CD4-positive, alpha-beta T cell treated with Interleukin-17A for 4 hours (primary cell): Measurements from ENCODE around the gene CACNA1B.
"Not testable (repeated sequence)": the region's sequence is repeated elsewhere in the genome, so short reads cannot be mapped to it uniquely, and the experiment has no call there.

Source experiments
- DNase-seq: peaks from one replicate; pipeline ENCODE4 v3.0.0-alpha.2; 2020; ENCODE audit warnings: mixed read lengths

CACNA1B gene

DNA sequence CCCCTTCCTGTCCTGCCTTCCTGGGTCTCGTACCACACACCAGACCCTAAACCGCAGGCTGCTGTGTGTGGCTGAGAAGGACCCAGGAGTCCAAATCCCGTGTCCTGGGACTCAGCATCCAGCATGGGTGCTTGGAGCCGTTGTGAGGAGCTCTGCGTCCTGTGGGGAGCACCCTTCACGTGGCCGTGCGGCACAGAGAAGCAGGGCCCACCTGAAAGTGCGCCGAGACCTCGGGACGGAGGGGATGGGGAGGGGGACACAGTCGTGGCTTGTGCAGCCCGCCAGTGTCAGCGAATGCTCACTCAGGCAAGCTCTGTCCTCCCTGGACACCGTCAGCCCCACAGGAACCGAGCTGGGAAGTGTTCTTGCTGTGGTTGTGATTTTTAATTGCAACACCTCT lies 244.6 kb downstream of the CACNA1B start:
- DNase-seq = no peak

DNA sequence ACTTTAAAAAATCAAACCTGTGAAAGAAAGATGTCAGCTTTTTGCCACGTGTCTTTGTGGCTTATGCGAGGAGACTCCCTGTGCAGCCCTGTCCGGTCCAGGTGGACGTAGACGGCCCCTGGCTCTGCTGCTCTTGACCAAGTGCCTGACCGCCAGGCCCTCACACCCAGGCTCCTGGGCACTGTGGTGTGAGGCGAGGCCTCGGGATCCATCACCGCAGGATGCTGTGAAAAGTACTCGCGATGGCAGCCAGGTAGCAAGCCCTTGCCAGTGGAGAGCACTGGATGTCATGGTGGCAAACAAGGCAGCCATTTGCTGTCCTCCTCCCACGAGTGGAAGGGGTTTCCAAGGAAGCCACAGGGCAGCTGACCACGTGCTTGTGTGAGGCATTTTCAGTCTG lies 245.1 kb downstream of the CACNA1B start:
- DNase-seq = no peak

DNA sequence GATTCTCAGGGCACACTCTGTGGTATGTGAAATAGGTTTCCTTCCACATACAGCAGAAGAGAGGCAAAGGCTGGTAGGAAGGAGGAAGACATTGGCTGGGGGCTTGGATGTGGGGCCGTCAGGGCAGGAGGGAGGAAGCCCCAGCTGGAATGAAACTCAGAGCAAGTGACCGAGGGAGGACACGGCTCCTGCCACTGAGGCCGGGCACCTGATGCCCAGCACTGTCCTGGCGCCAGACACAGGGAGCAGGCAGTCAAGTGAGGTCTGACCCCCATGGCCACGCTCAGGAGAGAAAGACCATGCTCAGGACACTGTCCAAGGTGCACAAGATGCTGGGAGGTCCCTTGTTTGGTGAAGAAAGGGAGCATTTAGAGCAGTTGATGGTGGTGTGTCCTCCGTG lies 245.5 kb downstream of the CACNA1B start:
- DNase-seq = no peak

DNA sequence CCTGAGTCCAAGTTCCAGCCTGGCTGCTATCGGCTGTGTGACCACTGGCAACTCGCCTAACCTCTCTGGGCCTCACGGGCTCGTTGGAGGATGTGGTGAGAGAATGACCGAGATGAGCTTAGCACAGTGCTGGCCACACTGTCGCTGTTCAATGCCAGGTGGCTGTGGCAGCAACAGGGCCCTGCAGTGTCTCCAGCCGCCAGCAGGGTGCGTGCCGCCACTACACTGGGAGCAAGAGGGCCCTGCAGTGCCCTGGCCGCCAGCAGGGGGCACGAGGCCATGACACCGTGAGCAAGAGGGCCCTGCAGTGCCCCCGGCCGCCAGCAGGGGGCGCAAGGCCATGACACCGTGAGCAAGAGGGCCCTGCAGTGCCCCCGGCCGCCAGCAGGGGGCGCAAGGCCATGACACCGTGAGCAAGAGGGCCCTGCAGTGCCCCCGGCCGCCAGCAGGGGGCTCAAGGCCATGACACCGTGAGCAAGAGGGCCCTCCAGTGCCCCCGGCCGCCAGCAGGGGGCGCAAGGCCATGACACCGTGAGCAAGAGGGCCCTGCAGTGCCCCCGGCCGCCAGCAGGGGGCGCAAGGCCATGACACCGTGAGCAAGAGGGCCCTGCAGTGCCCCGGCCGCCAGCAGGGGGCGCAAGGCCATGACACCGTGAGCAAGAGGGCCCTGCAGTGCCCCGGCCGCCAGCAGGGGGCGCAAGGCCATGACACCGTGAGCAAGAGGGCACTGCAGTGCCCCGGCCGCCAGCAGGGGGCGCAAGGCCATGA lies 248.7 kb downstream of the CACNA1B start:
- DNase-seq = not testable (repeated sequence)

DNA sequence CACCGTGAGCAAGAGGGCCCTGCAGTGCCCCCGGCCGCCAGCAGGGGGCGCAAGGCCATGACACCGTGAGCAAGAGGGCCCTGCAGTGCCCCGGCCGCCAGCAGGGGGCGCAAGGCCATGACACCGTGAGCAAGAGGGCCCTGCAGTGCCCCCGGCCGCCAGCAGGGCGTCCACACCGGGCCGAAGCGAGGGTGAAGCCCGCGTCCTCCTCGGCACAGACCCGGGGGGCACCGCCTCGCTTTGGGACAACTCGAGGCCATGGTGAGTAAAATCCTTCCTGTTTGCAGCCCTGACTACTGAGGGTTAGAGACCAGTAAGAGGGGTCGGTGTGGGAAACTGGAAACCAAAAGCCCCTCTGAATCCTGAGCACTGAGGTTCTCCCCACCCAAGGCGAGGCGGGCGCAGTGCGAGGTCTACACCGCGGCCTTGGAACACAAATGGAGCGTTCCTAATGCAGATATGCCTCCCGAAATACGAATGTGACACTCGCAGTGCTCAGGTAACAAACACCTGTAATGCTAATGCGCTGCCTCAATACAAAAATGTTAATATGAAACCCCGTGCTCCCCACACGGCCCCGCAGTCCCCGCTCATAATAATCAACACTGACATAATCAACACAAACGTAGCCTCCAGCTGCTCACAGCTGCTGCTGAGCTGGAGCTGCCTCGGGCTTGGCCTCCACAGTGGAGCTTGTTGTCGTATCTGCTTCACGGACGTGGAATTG lies 249.4 kb downstream of the CACNA1B start:
- not testable (repeated sequence) for DNase-seq

DNA sequence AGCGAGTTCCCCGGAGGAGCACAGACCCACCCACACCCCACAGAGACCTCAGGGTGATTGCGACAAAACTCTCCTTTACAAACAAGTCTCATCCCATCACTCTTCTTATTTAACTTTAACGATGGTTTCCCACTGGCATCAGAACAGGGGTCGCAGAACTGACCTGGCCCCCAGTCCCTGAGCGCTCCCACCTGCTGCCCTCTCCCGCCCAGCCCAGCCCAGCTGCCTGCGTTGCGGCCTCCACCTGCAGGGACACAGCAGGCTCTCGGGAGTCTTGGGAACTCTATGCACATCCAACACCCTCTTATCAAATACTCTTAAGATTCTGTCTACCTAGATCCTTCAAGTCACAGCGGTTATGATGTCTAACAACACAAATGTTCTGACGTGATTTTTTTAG lies 250.4 kb downstream of the CACNA1B start:
- DNase-seq = not testable (repeated sequence)

DNA sequence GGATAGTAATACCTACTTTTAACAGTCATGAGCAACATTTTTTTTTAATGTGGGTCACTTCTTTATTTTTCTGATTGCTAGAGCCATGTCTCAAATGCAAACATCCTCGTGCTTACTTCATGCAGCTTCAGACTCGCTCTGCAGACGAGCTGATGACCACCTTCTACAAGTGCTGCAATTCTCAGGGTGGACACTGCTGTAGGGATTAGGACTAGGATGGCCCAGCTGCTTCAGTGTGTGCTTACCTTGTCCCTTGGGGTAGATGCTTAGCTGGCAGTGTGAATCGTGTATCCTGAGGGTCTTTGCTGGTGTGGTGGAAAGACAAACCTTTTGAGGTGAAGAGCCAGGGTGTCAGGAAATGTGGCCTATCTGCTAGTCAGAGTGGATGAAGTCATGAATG lies 251.7 kb downstream of the CACNA1B start:
- not testable (repeated sequence) for DNase-seq

DNA sequence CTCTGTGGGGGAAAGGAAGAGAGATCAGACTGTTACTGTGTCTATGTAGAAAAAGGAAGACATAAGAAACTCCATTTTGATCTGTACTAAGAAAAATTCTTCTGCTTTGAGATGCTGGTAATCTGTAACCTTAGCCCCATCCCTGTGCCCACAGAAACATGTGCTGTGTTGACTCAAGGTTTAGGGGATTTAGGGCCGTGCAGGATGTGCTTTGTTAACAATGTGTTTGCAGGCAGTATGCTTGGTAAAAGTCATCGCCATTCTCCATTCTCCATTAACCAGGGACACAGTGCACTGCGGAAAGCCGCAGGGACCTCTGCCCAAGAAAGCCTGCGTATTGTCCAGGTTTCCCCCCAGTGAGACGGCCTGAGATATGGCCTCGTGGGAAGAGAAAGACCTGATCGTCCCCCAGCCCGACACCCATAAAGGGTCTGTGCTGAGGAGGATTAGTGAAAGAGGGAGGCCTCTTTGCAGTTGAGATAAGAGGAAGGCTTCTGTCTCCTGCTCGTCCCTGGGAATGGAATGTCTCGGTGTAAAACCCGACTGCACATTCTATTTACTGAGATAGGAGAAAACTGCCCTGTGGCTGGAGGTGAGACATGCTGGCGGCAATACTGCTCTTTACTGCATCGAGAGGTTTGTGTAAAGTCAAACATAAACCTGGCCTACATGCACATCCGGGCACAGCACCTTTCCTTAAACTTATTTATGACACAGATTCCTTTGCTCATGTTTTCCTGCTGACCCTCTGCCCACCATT lies 255.5 kb downstream of the CACNA1B start:
- not testable (repeated sequence) for DNase-seq

DNA sequence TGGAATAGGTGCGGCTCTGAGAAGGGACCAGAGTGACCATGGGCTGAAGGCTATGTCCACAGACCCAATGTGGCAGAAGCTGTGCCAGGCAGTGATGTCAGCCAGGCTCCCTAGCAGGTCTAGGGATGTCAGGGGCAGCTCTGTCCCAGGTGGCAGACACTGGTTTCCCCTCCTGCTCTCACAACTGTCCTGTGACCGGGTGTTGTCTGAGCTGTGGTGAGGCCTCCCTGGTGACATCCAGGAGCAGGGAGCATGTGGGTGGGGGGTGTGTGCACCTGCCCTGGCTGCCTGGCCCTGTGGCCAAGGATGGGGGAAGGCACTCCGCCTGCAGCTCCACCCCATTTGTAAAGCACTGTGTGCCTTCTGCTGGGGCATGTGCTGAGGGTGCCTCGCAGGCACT lies 257.0 kb downstream of the CACNA1B start:
- DNase-seq = not testable (repeated sequence)

DNA sequence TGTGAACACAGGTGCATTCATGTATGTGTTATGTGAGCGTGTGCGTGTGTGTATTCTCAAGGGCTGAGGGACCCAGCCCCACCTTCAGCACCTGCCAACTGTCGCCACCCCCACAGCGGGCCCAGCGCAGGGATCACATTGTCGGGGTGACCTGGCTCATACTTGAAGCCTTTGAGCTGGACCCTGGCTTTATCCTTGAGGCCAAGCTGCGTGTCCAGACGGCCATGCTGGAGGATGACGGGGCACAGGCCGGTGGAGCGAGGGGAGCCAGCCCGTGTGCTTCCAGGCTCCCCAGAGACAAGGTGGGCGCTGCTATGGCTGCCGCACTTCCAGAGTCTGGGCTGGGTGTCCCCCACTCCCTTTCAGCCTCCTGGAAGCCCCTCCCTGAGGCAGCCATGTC lies 261.5 kb downstream of the CACNA1B start:
- not testable (repeated sequence) for DNase-seq

DNA sequence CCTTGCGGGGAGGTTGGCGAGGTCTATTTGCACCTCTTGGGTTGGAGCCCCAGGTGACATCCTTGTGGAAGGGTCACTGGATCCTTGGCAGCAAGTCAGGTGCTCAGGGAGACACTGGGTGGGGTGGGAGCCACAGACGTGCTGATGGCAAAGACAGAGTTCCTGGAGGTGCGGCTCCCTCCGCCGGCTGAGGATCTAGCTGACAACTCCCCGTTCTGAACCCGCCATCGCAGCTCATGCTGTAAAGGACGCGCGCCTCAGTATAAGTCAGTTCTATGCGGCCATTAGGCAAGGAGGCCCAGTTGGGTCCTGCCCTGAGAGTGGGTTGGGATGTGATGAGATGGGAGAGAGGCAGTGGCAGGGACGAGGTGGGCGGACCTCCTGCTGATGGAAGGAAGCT lies 263.4 kb downstream of the CACNA1B start:
- not testable (repeated sequence) for DNase-seq

DNA sequence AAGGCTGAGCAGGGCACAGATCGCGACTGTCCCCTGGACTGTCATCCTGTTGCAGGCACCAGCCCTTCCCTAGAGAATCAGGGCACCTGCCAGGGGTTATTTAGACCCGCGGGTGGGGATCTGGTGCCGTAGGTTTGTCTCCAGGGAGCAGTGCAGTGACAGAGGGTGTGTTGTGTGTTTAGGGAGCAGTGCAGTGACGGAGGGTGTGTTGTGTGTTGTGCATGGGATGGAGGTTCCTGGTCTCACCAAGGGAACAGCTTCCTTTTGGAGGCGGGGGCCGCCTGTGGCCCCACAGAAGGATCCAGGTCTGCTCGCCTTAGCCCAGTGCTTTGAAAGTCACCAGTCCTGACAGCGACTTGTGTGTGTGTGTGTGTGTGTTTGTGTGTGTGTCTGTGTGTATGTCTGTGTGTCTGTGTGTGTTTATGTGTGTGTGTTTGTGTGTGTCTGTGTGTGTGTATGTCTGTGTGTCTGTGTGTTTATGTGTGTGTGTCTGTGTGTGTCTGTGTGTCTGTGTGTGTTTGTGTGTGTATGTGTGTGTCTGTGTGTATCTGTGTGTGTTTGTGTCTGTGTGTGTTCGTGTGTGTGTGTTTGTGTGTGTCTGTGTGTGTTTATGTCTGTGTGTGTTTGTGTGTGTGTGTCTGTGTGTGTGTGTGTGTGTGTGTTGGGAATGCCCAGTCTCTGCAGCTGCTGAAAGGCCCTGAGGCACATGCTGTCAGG lies 265.1 kb downstream of the CACNA1B start:
- not testable (repeated sequence) for DNase-seq

DNA sequence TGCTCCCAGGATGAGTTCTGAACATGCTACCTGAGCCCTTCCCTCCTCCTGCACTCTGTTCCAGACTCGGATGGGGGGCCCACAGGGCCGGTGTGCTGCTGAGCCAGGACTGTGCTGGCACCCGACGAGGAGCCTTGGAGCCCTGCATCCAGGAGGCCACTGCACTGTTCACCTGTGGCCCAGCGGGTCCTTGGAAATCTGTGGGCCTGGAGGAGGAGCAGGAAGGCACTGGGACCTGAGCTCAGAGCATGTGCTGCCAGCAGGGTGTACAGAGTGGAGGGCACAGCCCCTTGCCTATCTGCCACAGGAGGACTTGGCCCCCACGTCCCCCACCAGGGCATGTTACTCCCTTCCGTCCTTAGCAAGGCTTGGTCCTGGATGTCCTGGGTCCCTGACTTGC lies 265.9 kb downstream of the CACNA1B start:
- DNase-seq = not testable (repeated sequence)

DNA sequence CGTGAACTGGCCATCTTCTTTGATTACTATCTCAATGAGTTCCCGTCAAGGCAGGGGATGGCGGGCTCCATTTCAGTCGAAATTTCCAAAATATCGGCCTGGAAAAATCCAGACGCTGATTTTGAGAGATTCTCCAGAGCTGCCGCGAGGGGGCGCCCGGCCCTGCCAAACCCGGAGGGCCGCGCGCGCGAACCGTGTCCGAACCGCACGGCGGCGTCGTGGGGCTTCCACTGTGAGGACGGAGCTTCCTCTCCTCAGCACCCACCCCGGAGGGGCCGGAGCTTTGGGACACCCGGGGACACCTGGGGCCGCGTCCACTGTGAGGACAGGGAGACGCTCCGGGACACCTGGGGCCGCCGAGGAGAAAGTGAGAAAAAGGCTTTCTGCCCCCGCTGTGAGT lies 270.0 kb downstream of the CACNA1B start:
- DNase-seq = peak; percentile 55

DNA sequence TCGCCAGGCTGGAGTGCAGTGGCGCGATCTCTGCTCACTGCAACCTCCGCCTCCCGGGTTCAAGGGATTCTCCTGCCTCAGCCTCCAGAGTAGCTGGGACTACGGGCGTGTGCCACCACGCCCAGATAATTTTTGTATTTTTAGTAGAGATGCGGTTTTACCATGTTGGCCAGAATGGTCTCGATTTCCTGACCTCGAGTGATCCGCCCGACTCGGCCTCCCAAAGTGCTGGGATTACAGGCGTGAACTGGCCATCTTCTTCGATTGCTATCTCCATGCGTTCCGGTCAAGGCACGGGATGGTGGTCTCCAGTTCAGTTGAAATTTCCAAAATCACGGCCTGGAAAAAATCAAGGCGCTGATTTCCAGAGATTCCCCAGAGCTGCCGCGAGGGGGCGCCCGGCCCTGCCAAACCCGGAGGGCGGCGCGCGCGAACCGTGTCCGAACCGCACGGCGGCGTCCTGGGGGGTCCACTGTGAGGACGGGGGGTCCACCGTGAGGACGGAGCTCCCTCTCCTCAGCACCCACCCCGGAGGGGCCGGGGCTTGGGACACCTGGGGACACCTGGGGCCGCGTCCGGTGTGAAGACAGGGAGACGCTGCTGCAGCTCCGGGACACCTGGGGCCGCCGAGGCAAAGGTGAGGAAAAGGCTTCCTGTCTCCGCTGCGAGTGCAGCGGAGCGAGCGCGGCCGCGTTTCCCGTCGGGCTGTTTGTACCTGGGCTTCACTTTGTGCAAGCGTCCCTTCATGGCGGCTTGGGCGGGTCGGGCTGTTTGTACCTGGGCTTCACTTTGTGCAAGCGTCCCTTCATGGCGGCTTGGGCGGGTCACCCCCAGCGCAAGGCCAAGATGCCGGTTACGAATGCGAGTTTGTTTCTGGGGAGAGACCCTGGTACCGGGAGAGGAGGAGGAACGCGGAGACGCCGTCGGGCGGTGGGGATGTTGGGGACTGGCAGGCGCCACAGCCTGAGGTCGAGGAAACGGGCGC lies 272.4 kb downstream of the CACNA1B start:
- DNase-seq = peak; percentile 65

DNA sequence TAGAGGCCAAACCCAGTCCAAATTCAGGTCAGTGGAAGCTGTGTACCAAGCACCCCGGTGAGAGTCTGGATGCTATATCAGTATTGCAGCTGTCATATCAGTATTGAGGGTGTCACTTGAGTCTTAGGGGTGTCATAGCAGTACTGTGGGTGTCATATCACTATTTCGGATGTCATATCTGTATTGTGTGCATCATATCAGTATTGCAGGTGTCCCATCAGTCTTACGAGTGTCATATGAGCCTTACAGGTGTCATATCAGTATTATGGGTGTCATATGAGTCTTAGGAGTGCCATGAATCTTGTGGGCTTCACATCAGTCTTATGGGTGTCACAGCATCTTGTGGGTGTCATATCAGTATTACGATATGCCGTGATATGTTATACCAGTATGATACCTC lies 278.2 kb downstream of the CACNA1B start:
- DNase-seq = not testable (repeated sequence)

DNA sequence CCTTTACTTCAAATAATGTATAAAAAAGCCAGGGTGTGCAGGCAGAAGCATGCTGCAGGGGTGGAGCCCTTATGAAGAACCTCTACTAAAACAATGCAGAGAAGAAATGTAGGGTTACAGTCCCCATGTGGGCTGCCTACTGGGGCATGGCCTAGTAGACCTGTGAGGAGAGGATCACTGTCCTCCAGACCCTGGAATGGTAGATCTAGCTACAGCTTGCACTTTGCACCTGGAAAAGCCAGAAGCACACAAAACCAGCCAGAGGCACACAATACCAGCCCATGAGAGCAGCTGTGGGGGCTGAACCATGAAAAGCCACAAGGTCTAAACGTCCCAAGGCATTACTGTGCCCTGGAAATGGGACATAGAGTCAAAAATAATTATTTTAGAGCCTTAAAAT lies 289.2 kb downstream of the CACNA1B start:
- DNase-seq = not testable (repeated sequence)
